ENCODE measurements around the gene GNB1L.
A peak's percentile ranks its signal among the peaks of the same experiment; 100 is the strongest.
"Not testable (repeated sequence)": the region's sequence is repeated elsewhere in the genome, so short reads cannot be mapped to it uniquely, and the experiment has no call there.

The GNB1L gene

DNA sequence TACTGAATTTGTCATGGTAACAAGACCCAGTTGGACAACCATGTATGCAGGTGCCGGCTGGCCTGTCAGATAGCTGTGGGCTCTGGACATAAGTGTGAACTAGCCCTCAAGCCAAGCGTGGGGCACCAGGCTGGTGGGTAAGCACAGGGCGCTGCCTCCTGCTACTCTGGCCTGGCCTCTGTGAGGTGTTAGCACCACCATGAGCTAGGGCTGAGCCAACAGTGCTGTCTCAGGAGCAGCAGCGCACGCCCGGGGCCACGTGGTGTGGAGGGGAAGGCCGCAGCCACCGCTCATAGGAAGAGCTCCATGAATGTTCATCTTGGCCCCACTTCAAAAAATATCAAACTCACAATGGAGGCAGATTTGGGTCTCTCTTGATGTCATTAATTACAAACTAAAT, 35.3 kb upstream of the GNB1L start:
- DNase-seq (ENCODE audit: low spot score): no peak

DNA sequence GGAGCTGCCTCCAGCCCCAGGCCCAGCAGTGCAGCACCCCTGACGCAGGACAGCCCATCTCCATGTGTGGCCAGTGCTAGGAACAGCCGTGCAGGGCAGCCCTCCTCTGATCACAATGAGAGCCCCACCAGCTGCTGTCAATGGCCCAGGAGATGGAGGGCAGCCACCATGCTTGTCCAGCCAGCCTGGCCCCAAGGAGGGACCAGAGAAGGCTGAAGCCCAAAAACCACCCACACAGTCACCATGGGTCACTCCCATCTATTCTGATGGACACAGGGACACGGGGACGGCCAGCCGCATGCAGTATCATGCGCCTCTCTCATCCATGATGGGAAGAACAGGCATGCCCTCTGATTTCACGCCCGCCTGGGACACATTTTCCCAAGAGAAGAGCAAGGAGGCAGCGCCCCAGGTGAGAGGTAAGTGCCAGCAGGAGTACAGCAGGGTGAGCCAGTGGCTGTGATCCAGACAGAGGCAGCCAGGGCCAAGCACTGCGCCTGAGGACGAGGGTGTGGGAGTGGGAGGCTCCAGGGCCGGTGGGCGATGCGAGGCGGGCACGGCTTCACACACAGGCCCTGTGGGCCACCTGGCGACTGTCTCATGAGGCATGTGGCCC, 33.6 kb upstream of the GNB1L start:
- no peak for DNase-seq (ENCODE audit: low spot score)

DNA sequence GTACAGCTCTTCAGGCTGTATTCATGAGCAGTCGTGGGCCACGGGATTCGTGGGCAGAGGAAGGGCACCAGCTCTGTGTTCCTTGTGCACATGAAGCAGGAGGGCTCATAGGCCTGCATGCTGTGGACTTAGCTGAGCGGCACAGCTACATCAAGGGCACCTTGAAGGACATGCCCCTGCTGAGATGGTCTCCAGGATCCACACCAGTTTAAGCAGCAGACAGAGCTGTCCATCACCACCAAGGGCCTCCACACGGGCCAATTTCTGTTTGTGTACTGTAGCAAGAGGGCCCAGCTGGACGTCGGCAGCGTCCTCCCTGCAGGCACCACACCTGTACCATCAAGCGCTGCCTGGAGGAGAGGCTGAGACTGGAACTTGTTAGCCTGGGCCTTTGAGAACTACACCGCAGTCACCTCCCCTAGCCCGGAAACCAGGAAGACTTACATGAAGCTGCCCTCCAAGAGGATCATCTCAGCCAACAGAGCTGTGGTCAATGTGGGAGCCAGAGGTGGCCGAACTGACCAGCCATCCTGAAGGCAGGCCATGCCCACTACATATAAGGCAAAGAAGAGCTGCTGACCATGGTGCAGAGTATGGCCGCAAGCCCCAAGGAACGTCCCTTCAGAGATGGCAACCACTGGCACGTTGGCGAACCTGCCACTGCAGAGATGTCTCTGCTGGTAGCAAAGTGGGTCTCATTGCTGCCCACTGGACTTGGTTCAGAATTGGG, 32.7 kb upstream of the GNB1L start:
- DNase-seq (ENCODE audit: low spot score): no peak

DNA sequence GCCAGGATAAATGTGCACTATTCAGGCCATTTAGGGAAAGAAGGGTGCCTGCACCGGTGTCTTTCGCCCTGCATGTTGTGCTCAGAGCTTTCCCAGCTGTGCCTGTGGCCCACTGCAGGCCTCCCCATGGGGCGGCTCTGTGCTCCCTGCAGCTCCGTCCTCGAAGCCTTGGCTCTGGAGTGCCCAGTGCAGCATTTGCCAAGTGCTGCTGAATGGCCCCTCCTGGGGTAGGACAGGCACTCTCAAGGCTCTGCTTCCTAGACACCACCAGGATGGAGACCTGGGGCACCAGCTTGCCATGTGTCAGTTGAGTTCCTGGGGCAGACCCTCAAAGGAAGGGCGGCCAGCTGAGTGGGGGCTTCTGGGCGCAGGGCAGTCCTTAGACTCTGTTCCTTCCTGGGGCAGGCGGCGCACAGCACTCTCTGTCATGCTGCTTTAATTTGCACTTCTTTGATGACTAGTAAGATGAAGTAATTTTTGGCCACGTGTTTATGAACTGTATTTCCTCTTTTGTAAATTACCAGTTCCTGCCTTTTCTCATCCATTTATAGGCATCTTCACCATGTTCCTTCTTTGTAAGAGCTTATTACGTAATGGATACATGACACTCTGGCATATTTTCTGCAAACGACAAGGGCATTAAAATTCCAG, 32.1 kb upstream of the GNB1L start:
- peak; percentile 68 for DNase-seq (ENCODE audit: low spot score)

DNA sequence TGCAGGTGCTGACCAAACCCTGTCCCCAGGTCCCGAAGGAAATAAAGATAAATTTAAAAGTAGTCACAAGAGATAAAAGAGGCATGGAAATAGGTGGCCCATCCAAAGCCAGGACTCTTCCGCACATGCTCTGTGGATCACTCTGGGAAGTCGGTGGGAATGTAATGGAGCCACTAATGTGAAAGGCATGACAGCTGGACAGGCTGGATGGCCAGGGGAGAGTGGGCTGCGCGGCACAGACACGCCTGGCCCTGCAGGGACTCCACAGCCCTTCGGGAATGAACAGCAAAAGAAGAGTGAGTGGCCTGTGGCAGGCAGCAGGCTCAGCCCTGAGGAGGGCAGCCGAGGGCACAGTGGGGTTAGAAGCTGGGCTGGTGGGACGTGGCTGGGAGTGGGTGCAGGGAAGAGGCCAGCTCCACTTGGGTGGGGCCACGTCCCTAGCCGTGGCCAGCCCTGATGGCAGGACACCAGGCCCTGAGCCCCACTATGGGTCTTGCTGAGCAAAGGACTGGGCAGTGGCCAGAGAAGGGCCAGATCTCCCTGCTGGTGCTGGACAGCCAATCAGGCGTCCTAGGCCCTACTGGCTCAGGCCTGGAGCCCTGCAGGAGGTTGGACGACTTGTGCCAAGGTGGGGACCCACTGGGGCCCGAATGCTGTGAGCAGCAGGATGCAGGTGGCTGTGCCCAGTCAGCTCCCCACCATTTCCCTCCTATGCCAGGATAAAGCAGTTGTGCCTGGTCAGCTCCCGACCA, 31.3 kb upstream of the GNB1L start:
- no peak for DNase-seq (ENCODE audit: low spot score)

DNA sequence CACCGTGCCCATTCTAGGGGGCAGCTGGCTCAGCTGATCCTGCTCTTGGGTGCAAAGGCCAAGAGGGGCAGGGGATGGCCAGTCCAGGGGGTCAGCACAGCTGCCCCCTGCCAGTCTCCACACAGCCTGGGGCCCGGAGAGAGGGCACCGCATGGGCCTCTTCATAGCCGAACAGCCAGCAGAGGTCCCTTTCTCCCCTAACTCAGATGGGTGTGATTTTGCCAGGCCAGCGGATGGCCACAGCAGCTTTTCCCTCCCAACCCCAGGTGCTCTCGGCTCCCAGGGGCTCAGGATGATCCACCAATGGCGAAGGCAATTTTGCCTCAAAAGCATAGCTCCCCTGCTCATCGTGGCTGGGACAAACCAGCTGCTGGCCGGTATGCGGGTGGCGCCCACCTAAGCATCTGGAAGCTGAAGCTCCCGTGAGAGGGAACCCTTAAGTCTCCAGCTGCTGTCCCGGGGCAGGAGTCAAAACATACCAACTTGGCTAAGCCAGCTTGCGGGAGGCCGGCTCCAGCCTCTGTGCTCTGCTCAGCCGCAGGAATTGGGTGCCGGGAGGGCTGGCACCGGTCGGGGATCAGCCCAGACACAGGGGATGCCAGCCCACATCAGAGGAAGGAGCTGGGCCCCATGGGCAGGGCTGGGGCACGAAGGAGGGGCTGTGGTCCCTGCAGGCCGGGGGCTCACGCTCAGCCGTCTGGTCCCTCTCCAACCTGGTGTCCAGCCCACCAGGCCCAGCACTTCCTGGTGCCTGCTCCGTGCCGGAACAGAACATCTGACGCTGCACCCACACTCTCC, 30.5 kb upstream of the GNB1L start:
- DNase-seq (ENCODE audit: low spot score): no peak

DNA sequence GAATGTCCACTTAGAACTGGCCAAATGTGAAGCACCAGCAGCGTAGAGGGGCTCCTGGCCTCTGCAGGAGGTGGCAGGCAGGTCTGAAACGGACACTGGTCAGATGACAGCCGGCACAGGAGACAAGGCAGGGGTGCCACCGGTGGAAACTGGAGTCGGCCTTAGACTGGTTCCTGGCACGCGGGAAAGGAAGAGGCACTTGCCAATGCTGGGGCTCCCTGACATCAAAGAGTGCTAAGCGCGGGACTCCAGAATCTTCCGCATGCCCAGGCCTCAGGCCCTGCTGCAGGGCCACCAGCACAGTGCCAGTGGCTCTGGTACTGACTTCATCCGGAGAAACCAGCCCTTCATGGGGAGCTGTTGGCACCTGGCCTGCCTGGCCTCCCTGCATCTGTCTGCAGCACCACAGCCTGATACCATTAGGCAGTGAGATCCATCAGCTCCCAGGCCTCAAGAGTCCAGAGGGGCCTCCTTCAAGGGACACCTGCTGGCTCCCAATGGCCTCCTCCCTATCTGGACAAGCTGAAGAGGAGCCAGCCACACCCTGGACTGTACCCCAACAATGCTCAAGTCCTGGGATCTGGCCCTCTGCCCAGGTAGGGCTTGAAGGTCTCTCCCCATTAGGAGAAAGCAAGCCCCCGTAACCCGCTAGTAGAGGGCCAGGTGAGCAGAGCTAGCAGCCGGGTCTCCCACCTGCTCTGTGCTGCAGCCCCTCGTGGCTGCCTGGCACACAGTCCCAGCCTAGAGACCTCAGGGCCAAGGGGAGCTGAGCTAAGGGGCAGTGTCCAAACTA, 29.7 kb upstream of the GNB1L start:
- DNase-seq (ENCODE audit: low spot score): no peak

DNA sequence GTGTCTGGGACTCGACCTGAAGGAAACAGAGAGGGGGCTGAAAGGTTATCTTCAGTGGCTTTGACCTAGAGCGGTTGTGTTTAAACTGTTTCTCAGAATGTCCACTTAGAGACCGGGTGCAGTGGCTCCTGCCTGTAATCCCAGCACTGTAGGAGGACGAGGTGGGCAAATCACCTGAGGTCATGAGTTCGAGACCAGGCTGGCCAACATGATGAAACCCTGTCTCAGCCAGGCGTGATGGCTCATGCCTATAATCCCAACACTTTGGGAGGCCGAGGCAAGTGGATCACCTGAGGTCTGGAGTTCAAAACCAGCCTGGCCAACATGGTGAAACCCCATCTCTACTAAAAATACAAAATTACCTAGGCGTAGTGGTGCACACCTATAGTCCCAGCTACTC, 28.8 kb upstream of the GNB1L start:
- not testable (repeated sequence) for DNase-seq (ENCODE audit: low spot score)

DNA sequence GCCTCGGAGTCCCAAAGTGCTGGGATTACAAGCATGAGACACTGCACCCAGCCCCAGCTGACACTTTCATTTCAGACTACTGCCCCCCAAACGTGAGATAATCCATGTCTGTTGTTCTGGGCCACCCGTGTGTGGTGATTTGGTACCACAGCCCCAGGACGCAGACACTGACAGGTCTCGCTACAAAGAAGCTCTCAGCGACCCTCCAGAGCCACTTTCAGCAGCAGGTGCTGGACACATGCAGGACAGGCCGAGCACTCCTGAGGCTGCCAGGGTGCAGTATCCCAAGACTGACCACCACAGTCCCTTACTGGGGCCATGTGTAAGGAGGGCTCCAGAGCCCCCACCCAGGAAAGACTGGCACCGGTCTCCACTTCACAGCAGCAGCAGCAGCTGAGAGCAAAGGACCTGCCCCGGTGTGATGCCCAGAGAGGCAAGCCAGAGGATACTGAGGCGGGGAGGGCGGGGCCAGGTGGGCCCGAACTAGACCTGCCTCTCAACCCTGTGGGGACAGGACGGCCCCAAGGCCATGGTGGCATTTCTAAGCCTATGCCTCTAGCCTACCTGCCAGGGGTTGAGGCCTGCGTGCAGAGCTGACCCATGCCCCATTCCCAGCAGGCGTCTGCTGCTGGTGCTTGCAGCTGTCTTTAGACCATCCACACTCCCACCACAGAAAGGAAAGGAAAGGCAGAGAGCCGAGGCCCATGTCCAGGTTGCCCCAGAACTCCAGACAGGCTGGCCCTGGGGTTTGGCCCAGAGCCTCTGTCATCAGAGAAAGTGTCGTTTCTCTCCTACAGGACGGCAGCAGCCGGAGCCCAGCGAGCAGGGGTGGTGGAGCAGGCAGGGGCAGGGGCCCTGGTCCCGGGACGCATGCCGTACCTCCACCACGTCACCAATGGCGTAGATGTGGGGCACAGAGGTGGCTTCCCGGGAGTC, 28.0 kb upstream of the GNB1L start:
- no peak for DNase-seq (ENCODE audit: low spot score)

DNA sequence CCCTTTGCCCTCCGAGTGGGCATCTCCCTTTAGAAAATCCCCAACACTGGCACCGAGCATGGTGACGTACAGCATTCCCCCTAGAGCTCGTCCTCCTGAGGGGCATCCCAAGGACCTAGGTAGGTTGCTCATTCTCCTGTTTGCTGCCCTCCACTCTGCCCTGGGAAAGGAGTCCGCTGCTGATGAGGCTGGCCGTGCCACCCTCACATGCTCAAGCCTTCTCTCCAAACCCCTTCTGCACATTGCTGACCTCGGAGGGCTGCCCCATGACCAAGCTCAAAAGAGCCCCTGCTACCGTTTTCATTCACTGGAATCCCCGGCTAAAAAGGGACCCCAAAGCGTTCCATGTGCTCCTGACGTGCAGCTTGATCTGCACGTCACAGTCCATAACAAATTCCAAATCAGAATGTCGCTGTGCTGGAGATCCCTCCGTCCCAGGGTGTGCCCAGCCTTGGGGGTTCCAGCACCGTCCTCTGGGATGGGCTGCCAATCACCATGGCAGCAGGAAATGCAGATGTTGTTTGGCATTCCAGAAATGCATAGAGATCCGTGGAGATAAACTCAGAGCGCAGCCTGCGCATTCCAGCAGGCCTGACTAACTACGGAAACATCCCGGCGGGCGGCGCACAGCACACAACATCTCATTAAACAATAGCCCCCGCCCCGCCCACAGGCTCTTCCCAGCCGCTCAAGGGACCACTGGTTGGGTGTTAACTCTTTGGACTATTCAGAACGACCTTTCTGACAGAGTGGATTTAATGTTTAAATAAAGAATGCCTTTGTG, 26.3 kb upstream of the GNB1L start:
- DNase-seq (ENCODE audit: low spot score): peak; percentile 100

DNA sequence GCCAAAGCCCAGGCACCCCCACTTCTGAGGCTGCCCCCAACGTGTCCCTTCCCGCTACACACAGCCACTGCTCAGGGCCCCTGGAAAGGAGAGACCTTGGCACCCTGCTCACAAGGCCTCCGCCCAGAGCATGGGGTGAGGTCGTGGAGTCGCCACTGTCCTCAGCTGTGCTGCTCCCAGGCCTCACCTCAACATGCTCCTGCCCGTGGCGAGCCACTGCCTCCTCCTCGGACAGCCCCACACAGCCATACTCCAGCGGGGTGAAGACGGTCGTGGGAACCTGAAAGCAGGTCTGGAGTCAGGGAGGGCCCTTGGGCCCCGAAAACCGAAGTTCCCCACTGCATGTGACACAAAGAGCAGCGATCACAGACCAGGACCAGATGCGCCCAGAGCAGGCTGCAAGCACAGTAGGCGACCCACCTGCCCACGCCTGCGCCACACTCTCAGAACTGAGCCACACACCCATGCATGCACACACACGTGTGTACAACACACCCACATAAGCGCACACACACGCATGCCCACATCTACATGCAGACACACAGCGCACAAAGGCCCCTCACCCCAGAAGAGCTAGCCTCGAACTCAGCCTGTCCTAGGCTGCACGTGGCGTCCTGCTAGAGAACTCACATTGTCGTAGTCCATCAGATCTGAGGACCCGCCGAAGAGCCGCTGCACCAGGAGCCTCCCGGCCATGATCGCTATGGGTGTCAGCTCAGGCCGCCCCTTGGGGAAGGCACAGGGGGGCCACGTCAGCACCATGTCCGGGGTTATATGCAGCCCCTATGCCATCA, 25.5 kb upstream of the GNB1L start:
- no peak for DNase-seq (ENCODE audit: low spot score)

DNA sequence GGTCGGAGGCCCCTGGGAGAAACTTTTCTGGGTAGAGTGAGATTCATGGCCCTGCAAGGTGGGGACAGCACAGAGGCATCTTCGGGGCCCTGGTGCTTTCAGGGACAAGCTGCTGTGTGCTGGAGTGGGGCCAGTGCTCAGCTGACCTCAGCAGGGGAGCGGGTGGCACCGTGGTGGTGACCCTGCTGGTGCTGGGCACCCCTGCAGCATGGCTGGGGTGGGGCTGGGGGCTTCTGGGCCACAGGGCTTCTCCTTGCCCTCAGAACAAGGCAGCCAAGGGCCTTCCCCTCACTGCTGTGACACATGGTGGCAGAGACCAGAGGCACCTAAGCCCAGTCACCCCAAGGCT, 24.9 kb upstream of the GNB1L start:
- DNase-seq (ENCODE audit: low spot score): no peak

DNA sequence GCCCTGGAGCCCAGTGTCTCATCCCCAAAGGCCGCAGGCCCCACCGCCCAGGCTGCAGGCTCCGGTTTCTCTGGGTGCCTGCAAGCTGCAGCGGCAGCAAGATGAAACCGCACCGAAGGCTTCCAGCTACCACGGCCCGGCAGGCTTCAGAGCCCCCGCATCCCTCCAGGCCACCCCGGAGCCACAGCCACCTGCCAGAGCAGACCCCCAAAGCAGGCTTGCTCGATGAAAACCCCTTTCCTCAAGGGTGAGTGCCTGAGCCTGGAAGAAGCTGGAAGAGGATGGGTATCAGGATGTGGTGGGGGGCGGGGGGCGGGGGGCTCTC, 24.5 kb upstream of the GNB1L start:
- no peak for DNase-seq (ENCODE audit: low spot score)

DNA sequence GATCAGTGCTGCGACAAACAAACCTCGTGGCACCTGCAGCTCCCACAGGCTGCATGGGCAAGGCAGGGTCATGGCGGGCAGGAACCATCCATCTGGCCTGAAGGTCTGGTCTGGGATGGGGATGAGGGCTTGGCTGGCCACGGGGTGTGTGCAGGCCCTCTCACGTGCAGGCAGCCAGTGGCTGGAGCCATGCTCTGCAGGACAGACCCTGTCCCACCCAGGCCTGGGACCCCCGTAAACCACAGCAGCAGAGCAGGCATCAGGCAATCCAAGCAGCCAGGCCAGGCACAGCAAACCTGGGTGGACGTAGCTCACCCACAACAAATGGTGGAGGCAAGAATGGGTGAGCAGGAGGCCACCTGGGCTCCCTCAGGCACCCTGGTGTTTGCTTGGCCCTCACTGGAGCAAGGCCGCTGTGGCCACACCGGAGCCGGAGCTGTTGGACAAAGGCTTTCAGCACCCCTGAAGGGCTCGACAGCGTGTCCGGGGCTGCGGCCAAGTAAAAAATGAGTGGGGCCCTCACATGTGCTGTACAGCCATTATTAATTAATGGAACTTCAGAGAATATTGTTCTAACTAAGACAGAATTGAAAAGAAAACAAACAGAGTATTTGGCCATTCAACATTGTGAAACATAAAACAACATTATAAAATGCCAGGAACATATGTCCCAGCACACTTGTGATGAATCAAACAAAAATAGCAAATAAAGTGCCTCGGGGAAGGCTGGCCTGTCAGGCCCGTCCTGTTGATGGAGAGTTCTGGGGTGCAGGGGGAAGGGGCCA, 24.0 kb upstream of the GNB1L start:
- DNase-seq (ENCODE audit: low spot score): no peak

DNA sequence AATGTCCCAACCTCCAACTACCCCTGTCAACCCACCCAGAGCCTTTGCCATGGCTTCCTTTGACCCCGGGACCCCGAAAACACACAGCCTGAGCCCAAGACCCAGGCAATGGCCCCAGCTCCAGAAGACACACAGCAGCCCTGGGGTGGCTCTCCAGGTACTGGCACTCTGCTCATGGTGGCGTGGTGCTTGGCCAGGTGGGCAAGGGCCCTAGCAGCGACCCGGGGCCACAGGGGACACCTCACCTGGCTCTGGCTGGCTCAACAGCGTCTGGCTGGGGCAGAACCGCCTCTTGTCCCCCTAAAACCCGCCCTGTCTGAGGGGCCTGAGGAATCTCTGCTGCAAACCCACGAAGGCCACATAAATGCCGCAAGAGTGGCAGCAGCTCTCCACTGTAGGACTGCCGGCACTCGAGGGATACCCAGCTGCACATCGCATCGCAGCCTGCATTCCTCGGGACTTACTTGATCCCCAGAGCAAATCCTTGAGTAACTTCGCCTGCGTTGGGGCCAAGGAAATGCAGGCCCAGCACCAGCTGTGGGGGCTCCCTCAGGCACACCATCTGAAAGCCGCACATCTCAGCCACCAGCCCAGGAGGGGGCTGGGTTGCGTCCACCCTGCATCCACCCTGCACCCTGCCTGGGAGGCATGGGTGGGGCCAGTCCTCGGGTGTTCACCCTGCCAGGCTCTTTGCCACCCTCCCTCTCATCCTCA, 23.1 kb upstream of the GNB1L start:
- no peak for DNase-seq (ENCODE audit: low spot score)

DNA sequence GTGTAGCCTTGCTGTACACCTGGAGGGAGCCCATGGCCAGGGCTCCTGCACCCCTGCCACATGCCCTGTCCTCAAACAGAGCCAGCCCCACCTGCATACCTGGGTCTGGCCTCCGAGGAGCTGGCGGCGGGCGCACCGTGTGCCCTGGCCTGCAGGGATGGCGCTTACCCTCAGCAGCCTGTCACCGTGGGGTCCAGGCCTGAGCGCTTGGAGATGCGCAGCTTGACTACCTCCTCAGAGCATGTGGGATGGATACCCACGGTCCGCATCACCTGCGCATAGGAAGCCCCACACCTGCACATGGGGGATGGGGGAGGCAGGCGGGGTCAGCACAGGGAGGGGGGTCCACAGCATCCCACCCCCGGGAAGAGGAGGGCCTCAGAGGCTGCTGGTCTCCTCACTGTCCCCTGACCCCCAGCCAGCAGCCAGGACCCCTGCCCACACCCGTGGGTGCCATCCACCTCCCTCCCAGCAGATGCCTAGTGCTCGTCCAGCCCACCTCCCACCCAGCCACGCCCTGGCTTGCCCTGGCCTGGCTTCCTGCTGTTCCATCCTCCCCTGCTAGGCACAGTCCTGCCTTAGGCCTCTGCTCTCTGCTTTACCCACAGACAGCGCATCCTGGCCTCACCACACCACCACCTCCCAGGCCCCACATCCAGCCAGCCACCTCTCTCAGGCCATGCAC, 22.4 kb upstream of the GNB1L start:
- DNase-seq (ENCODE audit: low spot score): no peak
